Measurements from ENCODE around the gene CACNB3. TPM values are rescaled to one million over a fixed set of nuclear protein-coding genes. Genes with fewer than 3 reads are reported as not detected.
"Not testable (repeated sequence)": the region's sequence is repeated elsewhere in the genome, so short reads cannot be mapped to it uniquely, and the experiment has no call there.

CACNB3 gene
- total RNA-seq, 2 donors from 2014 or later = 40.6 to 59.9 TPM

DNA sequence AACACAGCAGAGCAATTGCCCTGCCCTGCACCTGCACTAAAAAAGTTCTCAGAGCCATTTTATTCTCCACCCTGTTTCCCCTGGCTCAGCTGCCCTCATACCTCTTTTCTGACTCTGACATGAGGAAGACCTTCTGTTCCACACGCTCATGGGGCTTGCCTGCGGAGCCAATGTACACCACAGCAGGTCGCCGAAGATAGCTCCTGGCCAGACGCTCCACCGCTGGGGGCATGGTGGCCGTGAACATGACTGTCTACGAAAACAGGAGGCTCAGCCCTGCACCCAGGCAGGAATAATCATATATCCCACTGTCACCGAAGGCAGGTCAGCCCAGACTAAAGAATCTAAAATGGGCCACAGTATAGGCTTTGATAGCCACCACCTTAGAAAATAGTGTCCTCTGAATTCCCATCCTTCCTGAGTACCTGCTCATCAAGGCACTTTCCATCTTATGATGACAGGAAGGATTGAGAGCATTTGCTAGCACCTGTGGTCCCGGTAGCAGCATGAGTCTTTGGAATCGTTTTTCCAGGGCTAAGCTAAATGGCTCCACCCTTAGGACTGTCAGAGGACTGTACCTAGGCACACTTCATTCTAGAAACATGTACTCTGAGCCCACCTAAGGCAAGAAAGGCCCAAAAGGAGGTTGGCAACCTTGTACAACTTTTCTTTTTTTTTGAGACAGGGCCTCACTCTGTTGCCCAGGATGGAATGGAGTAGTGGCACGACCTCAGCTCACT lies 14.2 kb downstream of the CACNB3 start:
- H3K9ac ChIP-seq (ENCODE audit: extremely low read depth, low read length, poor library complexity, severe bottlenecking) = no peak overlapping the region
- 93% methylated on average over 4 to 12 of the region's 12 CpGs for WGBS, 2 experiments (ENCODE audit: insufficient coverage in 1 of 2, insufficient read length in 1 of 2)
- H3K9me3 ChIP-seq (ENCODE audit: control insufficient read depth, low read length) = no peaks in the 10 kb centered on the region
- Mint-ChIP-seq H3K36me3 (ENCODE audit: low read depth) (peaks cover 76% of the 10 kb centered on the region), H3K27me3 (ENCODE audit: insufficient read depth) (no peaks in the 10 kb centered on the region), H3K4me1 (no peaks in the 10 kb centered on the region), H3K4me3 (no peak overlapping the region), H3K9me3 (no peaks in the 10 kb centered on the region), H3K27ac (no peak overlapping the region)
- H3K27ac ChIP-seq (ENCODE audit: low read depth, low read length) = no peak overlapping the region
- H3K4me3 ChIP-seq (ENCODE audit: low read length) = no peak overlapping the region
- H3K36me3 ChIP-seq (ENCODE audit: control insufficient read depth, insufficient read depth, low read length) = peaks cover 82% of the 10 kb centered on the region
- TF ChIP-seq, protein P1, sequence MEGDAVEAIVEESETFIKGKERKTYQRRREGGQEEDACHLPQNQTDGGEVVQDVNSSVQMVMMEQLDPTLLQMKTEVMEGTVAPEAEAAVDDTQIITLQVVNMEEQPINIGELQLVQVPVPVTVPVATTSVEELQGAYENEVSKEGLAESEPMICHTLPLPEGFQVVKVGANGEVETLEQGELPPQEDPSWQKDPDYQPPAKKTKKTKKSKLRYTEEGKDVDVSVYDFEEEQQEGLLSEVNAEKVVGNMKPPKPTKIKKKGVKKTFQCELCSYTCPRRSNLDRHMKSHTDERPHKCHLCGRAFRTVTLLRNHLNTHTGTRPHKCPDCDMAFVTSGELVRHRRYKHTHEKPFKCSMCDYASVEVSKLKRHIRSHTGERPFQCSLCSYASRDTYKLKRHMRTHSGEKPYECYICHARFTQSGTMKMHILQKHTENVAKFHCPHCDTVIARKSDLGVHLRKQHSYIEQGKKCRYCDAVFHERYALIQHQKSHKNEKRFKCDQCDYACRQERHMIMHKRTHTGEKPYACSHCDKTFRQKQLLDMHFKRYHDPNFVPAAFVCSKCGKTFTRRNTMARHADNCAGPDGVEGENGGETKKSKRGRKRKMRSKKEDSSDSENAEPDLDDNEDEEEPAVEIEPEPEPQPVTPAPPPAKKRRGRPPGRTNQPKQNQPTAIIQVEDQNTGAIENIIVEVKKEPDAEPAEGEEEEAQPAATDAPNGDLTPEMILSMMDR (conservative IDR thresholded peaks at IDR 0.05) = peak; percentile 33
- H3K27me3 ChIP-seq (ENCODE audit: control insufficient read depth, insufficient read depth, low read length, poor library complexity, severe bottlenecking) = no peaks in the 10 kb centered on the region
- H3K4me1 ChIP-seq (ENCODE audit: control insufficient read depth, insufficient read depth, low read length) = no peaks in the 10 kb centered on the region
- no peak for DNase-seq

DNA sequence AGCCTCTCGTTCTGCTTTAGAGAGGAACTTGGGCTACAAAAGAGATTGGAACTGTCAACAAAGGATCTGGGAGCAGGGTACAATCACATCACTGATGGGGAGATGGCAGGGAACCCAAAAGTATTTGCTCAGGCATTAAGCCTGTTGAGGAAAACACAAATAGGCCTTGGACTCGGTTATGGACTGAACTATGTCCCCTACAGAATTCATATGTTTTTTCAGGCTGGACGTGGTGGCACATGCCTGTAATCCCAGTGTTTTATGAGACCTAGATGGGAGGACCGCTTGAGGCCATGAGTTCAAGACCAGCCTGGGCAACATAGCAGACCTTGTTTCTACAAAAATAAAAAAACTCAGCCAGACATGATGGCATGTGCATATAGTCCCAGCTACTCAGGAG lies 19.8 kb downstream of the CACNB3 start:
- Histone ChIP-seq H3K9me3 (ENCODE audit: control insufficient read depth, low read length) (no peaks in the 10 kb centered on the region), H3K4me1 (ENCODE audit: control insufficient read depth, insufficient read depth, low read length) (no peaks in the 10 kb centered on the region), H3K27me3 (ENCODE audit: control insufficient read depth, insufficient read depth, low read length, poor library complexity, severe bottlenecking) (no peaks in the 10 kb centered on the region), H3K36me3 (ENCODE audit: control insufficient read depth, insufficient read depth, low read length) (peaks cover 69% of the 10 kb centered on the region), H3K9ac (ENCODE audit: extremely low read depth, low read length, poor library complexity, severe bottlenecking) (no peak overlapping the region), H3K27ac (ENCODE audit: low read depth, low read length) (no peak overlapping the region), H3K4me3 (ENCODE audit: low read length) (no peak overlapping the region)
- H3K27me3 Mint-ChIP-seq (ENCODE audit: insufficient read depth) = no peaks in the 10 kb centered on the region
- H3K9me3 Mint-ChIP-seq = peaks cover 8% of the 10 kb centered on the region
- no peak for DNase-seq
- H3K36me3 Mint-ChIP-seq (ENCODE audit: low read depth) = peaks cover 73% of the 10 kb centered on the region
- WGBS, 2 experiments (ENCODE audit: insufficient coverage in 1 of 2, insufficient read length in 1 of 2) = 93 to 95% methylated on average over 4 of the region's 4 CpGs
- TF ChIP-seq, protein P1 (conservative IDR thresholded peaks at IDR 0.05) = no peak
- no peak overlapping the region for H3K27ac Mint-ChIP-seq
- no peaks in the 10 kb centered on the region for H3K4me1 Mint-ChIP-seq
- no peak overlapping the region for H3K4me3 Mint-ChIP-seq

DNA sequence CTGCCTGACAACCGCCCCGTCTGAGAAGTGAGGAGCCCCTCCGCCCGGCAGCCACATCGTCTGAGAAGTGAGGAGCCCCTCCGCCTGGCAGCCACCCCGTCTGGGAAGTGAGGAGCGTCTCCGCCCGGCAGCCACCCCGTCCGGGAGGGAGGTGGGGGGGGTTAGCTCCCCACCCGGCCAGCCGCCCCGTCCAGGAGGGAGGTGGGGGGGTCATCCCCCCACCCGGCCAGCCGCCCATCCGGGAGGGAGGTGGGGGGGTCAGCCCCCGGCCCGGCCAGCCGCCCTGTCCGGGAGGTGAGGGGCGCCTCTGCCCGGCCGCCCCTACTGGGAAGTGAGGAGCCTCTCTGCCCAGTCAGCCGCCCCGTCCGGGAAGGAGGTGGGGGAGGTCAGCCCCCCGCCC lies 23.7 kb downstream of the CACNB3 start:
- not testable (repeated sequence) for H3K4me3 Mint-ChIP-seq; H3K4me1 Mint-ChIP-seq; H3K27me3 Mint-ChIP-seq (ENCODE audit: insufficient read depth); H3K9me3 ChIP-seq (ENCODE audit: control insufficient read depth, low read length); H3K27ac Mint-ChIP-seq; H3K4me3 ChIP-seq (ENCODE audit: low read length); H3K4me1 ChIP-seq (ENCODE audit: control insufficient read depth, insufficient read depth, low read length); H3K27ac ChIP-seq (ENCODE audit: low read depth, low read length); H3K9ac ChIP-seq (ENCODE audit: extremely low read depth, low read length, poor library complexity, severe bottlenecking); DNase-seq; H3K27me3 ChIP-seq (ENCODE audit: control insufficient read depth, insufficient read depth, low read length, poor library complexity, severe bottlenecking); H3K9me3 Mint-ChIP-seq
- H3K36me3 Mint-ChIP-seq (ENCODE audit: low read depth) = peaks cover 71% of the 10 kb centered on the region
- peaks cover 66% of the 10 kb centered on the region for H3K36me3 ChIP-seq (ENCODE audit: control insufficient read depth, insufficient read depth, low read length)
- WGBS, 2 experiments (ENCODE audit: insufficient coverage in 1 of 2, insufficient read length in 1 of 2) = 97% methylated on average over 19 of the region's 29 CpGs; no CpG with 5 or more reads in 1 of the 2 experiments
